NCI-H510A (cell line): Measurements from ENCODE around the gene ERVMER34-1.

Experiments
- DNase-seq: peaks from one replicate; lab custom pipeline; 2025; lab: John Stamatoyannopoulos, UW

The ERVMER34-1 gene, protein sequence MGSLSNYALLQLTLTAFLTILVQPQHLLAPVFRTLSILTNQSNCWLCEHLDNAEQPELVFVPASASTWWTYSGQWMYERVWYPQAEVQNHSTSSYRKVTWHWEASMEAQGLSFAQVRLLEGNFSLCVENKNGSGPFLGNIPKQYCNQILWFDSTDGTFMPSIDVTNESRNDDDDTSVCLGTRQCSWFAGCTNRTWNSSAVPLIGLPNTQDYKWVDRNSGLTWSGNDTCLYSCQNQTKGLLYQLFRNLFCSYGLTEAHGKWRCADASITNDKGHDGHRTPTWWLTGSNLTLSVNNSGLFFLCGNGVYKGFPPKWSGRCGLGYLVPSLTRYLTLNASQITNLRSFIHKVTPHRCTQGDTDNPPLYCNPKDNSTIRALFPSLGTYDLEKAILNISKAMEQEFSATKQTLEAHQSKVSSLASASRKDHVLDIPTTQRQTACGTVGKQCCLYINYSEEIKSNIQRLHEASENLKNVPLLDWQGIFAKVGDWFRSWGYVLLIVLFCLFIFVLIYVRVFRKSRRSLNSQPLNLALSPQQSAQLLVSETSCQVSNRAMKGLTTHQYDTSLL

DNA sequence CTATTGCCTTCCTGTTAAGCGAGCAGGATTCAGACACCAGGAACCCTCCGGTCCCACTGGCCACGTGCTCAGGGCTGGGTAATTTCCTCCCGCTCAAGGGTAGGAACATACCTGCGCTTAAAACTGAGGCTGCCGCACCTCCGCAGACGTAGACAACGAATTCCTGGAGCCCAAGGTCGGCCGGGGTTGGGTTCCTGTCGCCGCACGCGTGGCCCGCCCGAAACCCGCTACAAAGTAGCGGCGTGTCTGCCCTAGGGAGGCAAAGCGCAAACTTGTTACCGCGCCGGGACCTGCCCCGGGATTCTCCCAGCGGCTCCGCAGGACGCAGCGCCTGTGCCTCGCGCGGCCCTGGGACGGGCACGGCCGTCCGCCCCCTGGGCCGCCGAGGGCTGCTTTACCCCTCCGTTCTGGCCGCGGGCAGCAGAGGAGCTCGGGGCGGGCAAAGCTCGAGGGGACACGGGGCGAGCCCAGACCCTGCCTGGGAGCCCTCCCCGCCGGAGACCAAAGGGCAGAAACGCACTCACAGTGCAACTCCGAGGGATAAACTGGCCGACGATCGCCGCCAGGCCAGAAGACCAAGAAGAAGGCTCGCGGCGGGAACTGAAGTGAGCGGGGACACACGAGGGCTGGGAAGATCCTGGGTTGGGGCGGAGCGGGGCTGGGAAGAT, at the start of gene ERVMER34-1:
Gene ERVMER34-1 (minus strand): TSS at position 607 of the 668 bp plus-strand sequence. CDS start 5,905 bp downstream, outside the sequence.
- no peak for DNase-seq

DNA sequence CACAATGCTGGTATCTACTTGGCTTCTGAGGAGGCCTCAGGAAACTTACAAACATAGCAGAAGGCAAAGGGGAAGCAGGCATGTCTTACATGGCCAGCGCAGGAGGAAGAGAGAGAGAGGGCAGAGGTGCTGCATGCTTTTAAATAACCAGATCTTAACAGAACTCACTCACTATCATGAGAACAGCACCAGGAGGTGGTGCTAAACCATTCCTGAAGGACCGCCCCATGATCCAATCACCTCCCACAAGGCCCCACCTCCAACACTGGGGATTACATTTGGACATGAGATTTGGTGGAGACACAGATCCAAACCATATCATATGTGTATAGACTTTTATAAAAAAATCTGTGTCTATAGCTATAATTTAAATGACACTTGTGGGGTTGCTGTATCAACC, 48.6 kb upstream of the ERVMER34-1 start:
- DNase-seq = no peak

DNA sequence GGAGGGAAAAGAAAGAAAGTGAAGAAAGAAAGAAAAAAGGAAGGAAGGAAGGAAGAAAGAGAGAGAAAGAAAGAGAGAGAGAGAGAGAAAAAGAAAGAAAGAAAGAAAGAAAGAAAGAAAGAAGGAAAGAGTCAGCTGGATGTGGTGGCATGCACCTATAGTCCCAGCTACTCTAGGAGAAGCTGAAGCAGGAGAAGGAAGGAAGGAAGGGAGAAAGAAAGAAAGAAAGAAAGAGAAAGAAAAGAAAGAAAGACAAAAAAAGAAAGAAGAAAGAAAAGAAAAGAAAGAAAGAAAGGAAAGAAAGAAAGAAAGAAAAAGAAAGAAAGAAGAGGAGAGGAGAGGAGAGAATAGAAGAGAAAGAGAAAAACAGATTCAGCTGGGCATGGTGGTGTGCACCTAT, 44.3 kb upstream of the ERVMER34-1 start:
- DNase-seq = no peak

DNA sequence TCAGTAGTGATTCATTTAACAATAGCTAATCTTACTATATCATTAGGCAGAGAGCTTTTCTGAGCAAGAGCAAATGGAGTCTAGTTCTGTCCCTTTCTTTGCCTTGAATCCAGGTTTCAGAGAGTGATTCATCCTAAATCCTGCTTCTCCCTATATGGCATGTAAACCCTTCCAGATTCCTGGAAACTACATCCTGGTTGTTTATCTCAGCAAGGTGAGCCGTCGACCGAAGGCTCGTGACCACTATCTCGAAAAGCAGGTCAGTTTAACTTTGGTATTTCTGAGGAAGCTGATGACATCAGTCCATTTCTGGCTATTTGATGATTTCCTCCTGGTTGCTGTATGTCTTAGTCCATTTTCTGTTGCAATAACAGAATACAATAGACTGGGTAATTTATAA, 40.7 kb upstream of the ERVMER34-1 start:
- no peak for DNase-seq

DNA sequence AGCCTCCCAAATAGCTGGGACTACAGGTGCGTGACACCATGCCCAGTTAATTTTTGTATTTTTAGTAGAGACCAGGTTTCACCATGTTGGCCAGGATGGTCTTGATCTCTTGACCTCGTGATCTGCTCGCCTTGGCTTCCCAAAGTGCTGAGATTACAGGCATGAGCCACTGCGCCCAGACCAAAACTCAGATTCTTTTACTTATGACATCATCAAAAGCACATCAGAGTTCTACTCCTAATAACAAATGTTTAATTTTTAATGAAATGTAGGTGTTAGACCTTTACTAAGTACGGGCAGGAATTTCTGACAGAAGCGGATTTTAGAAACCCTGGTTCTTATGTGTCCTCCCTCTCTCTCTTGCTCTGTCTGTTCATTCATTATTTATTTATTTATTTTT, 38.5 kb upstream of the ERVMER34-1 start:
- no peak for DNase-seq

DNA sequence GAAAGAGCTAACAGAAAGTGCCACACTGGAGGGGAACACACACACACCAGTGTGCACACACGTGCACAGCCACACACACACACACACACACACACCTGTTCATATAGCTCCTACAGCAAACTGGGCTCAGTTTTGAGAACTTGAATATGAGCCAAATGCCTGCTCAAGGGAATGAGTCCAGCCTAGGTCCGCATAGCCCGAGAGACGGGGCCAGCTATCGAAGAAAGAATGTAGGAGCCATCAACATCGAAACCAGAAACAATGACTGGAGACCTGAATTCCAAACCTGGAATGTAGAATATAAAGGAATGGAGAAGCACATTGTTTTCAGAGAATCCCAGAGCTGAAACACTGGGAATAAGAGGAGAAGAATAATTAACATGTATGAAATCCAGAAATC, 37.6 kb upstream of the ERVMER34-1 start:
- no peak for DNase-seq

DNA sequence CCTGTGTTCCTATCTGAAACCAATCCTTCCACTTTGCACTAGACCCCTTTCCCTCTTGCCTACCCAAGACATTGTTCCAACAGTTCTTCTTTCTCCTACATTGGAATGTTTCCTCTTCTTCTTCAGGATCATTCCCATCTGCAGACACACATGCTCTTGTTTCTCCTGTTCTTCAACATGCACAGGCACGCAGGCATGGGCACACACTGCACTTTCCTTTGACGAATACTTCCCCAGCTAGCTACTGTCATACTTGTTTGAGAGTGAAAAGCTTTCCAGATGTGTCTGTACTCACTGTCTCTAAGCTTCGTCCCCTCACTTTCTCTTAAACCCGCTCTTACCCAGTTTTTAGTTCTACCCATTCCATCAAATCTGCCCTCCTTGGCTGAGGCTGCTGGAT, 31.8 kb upstream of the ERVMER34-1 start:
- no peak for DNase-seq

DNA sequence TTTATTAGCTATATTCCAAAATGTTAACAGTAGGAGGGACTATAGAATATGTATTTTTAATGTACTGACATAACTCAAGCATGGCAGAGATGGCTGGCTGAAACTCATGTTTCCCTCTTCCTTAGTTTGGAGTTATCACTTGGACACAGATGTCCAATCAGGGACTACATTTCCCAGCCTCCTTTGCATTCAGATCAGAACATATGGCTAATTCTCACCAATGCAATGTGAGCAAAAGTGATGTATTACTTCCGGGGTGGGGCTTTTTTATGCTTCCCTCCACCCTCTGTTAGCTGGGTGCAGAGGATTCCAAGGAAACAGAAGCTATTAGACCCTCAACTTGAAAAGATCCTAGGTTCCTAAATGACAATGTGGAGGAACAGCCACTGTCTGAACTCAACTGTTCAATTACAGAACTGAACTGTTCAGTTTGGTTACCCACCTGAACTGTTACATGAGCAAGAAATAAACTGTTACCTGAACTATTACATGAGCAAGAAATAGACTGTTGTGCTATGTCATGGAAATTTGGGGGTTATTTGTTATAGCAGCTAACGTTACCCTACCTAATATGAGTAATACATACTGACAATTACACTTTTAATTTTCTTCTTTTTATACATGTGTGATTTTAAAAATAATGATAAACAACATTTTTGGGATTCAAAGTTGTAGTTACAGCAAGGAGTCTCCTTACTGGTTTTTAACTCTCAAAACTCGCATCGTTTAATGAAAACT, 29.6 kb upstream of the ERVMER34-1 start:
- no peak for DNase-seq

DNA sequence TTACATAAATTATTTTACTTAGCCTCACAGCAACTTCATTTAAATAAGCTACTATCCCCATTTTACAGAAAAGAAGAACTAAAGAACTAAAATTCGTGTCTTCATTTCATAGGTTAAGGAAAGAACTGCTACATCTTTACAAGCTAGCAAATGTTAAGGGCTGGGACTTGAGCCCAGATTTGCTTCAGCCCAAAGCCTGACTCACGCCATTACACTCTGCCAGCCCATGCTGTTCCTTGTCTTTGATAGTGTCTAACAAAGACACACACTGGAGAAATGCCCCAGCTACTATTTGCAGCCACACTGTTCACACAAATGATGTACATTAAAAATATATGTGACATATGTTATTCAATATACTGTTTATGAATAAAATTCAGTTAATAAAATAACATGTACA, 29.0 kb upstream of the ERVMER34-1 start:
- no peak for DNase-seq

DNA sequence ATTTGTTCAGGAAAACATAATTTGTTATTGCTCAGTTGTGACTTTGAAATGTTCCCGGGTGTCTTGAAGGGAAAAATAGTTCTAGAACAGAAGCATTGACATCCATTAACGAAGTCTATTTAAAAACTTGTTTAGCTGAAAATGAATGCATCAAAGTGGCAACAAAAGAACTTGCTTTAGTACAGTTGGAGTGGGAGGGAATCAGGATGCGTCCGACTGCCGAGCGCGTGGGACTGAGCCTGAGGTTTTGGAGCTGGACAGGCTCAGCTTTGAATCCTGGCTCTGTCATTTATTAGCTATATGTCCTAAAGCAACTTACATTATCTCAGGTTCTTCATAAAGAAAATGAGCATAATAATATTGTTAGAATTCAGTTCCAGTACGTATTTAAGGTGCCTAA, 9.0 kb upstream of the ERVMER34-1 start:
- no peak for DNase-seq

DNA sequence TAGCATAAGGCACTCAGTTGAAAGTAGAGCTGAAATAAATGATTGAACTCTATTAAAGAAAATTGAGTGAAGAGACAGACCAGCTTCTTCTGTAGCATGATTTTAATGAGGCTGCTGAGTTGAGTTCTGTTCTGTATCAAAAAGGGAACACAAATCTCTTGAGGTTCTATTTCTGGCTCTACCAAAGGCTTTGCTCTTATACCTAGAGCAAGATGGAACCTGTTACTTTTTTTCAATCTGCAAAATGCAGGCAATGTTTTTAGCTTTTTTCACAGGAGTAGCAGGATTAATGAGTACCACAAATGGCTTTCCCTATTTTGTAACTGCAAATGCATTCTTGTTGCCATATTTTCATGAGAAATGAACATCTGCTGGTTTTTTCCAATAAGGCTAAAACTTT, 4.2 kb upstream of the ERVMER34-1 start:
- no peak for DNase-seq

DNA sequence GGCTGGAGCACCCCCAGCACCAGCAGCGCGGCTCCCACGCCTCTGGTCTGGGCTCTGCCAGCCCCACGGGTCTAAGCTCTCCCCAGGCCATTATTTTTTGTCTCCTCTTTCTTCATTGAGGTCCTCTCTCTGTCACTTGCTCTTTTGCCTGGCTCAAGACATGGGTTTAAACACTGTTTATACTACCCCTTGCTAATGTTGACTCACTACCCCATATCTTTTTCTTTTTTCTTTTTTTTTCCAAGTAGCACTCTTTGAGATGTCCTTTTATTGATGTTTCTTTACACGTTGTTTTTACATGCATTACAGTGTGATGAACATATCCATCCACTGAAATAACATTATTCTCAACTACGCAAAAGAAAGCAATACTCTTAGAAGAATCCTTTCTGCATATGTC, 1.7 kb upstream of the ERVMER34-1 start:
- no peak for DNase-seq

DNA sequence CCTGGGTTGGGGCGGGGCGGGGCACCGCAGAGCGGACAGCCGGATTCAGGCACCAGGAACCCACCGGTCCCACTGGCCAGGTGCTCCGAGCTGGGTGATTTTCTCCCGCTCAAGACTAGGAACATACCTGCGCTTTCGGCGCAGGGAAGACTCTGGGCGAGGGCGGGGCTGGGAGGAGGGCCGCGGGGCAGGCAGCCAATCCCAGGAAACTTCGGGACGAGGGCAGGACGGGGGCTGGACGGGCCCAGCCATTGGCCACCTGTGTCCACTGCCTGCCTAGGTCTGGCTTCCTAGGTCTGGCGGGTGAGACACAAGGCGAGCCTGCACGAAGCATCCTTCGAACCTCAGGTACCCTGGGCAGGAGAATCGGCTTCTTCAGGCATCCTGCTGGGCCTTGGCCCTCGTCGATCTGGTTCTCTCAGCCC, 274 bp upstream of the ERVMER34-1 start:
- DNase-seq = peak; percentile 21

DNA sequence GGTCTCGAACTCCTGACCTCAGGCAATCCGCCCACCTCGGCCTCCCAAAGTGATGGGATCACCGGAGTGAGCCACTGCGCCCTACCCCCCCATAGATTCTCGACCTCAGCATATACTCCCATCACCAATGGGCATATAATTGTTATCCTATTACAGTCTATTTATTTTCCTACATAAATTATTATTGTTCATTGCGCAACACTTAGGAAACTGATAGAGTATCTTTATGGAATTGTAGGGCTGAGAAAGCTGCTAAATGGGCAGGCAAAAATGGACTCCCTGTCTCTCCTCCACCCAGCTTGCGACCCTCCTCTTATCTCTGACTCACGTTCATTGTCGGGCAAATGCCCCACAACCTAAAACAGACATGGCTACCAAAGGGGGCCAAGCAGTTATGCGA, 1.0 kb downstream of the ERVMER34-1 start:
- DNase-seq = no peak

DNA sequence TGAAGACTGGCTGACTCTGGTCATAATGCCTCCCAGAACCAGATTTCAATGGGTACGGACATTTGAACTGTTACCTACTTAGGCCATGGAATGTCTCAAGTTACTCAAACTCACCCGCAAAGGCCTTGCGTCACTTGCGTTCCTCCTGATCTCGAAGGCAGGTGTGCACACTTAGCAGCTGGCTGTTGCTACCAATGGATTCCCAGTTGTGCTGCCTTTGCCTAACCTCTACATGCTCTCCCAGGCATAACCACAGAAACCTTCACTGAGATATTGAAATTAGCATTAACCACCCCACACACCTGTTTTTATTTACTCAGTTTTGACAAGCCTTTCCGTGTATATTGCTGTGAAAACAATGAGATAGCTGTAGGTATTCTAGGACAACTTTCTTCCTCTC, 2.8 kb downstream of the ERVMER34-1 start:
- DNase-seq = peak; percentile 76

DNA sequence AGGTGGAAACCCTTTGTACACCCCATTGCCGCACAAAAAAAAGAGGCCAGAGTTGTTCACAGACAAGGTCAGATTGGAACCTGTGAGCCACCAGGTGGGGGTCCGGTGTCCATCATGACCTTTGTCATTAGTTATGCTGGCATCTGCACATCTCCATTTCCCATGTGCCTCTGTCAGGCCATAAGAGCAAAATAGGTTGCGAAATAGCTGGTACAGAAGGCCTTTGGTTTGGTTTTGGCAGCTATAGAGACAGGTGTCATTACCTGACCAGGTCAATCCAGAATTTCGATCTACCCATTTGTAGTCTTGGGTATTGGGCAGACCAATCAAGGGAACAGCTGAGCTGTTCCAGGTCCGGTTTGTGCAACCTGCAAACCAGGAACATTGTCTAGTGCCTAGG, 6.6 kb downstream of the ERVMER34-1 start:
- no peak for DNase-seq

DNA sequence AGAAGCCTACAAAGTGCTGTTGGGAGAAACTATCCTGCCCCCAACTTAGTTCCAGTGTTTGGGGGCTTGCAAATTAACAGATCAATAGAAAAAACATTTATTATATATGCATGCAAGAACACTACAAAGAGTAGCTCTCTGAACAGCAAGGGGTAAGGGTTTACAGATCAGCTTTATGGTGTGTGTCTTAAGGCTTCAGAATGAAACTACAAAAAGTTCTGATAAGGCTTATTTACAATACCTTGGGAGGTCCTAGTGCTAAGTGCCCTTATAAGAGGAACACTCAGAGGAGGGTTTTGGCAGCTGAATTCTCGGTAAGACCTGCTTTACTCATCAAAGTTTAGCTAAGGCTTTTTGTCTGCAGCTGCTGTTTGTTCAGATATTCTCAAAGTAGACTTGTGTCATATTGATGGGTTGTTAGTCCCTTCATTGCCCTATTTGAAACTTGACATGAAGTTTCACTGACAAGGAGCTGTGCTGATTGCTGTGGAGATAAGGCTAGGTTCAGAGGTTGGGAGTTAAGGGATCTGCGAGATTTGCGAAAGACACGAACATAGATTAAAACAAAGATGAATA, 7.7 kb downstream of the ERVMER34-1 start:
- no peak for DNase-seq

DNA sequence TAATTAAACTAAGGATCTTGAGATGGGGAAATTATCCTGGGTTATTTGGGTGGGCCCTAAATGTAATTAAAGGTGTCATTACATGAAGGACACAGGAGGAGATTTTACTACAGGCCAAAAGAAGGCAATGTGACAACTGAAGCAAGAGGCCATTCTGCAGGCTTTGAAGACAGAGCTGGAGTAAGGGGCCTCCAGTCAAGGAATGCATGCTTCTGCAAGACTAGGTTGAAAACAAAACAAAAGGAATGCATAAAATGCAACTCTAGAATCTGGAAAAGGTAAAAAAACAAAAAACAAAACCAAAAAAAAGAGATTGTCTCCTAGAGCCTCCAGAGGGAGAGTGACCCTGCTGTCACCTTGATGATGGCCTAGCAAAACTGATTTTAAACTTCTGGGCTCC, 21.6 kb downstream of the ERVMER34-1 start:
- DNase-seq = no peak

DNA sequence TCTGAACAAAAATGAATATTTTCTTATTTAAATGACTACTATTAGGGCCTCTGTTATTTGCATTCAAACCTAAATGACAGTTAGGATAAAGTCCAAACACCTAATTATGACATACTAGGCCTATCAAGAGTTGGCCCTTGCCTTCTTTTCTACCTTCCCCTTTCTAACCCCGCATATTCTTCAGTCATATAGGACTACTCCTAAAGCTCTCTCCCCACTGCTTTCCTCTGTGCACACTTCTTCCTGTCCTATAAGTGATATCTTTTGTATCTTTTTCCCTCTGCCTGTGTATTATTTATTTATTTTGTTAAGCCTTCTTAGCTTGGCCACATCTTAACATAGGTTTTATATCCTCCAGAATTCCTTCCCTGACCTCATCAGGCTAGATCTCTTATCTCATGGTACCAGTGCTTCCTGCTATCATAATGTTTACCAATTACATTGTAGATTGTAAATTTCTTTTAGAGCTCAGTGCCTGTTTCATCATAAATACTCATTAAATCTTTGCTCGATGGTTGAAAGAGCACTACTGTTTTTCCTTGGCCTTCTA, 22.5 kb downstream of the ERVMER34-1 start:
- DNase-seq = no peak

DNA sequence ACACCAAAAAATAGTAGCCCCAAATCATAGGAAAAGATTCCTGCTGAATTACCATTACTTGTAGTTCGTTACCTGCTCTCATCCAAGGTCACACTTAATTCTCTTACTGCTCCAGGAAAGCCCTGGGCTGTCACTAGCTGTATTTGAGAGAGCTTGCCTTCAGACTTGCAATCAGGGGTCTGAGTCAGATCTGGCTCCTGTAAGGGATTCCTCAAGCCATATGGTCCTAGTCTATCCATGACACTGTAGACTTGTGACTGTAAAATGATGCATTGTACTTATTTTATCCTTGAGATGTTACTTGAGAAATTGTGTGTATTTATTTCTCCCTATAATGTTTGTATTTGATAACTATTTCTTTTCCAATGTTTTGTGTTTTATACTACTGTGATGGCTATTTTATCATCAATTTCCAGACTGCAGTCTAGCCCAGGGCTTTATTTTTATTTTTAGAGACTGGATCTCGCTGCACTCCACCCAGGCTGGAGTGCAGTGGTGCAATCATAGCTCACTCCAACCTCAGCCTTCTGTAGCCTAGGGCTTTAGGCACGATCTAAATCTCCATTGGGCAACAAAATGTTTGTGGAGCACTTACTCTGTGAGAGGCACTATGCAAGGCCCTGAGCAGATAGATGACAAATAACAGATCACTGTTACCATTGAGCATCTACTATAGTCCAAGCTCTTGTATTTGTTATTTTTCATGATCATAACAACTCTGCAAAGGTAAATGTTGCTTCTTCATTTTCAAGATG, 24.2 kb downstream of the ERVMER34-1 start:
- no peak for DNase-seq
